NB4 (cell line): ENCODE measurements around the gene ZNF90.
"Not testable (repeated sequence)": the region's sequence is repeated elsewhere in the genome, so short reads cannot be mapped to it uniquely, and the experiment has no call there.

Source experiments
- DNase-seq: peaks from one replicate; pipeline ENCODE4 v3.0.0; 2010; ENCODE audit warnings: low read depth
- H3K4me3 ChIP-seq: one replicate; pipeline ENCODE4 v1.5.1; 2011; ENCODE audit warnings: mild to moderate bottlenecking, low read depth, low read length, moderate library complexity
- MAX ChIP-seq: IDR thresholded peaks from 2 replicates; pipeline ENCODE4 v1.6.1; 2011; ENCODE audit warnings: low read depth, low read length
- MYC ChIP-seq: IDR thresholded peaks from 2 replicates; pipeline ENCODE4 v1.6.1; 2011; ENCODE audit warnings: low read depth, low read length
- POLR2A ChIP-seq: IDR thresholded peaks from 2 replicates; pipeline ENCODE4 v1.6.1; 2011; ENCODE audit warnings: mild to moderate bottlenecking; ENCODE audit not compliant: insufficient read length; ENCODE audit errors: extremely low read depth
- TF ChIP-seq, protein P1 (sequence below): IDR thresholded peaks from one replicate; pipeline ENCODE4 v1.5.1; 2012; ENCODE audit warnings: low read depth, low read length

ZNF90 gene

DNA sequence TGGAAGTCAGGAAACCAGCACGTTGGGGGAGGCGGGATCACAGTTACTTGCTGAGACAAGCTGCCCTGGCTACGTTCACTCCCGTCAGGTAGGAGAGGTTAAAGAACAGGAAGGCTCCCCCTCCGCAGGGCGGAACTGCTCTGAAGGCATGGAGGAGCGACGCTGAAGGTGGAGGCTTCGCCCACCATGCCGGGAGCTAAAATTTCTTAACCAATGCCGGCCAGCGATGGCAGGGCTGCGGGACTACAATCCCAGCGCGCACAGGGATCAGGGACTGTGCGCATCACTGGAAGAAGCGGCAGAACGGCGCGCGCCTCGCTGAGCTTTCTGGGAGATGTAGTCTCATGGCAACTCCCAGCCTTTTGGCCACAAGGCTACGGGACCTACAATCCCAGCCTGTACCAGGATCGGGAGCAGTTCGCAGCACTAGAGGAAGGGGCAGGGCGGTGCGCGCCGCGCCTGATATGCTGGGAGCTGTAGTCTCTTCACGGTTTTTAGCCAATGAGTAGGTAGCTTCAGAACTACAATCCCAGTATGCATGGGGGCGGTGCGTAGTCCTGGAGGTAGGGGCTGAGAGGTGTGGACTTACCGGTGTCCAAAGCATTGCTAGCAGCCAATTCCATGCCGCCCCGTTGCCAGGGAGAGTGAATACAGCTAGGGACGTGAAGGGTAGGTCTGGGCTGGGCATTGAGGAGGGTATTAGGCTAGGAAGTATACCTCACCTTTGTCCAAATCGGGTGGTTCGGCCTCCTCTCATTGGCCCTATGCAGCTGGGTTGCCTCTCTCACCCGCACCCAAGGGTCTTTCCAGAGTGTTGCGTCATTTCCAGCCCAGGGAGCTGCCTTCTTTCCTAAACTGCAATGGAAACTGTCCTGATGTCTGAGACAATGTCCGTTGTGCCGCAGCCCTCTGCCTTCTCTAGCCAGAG, 25.7 kb upstream of the ZNF90 start:
- peak overlapping the region; percentile 82 for H3K4me3 ChIP-seq
- TF ChIP-seq MAX = 0 out of 2 replicates have a peak, but pooled peaks have one; percentile 1
- TF ChIP-seq MYC = 0 out of 2 replicates have a peak, but pooled peaks have one; percentile 3
- no peak for TF ChIP-seq POLR2A
- TF ChIP-seq, protein P1, sequence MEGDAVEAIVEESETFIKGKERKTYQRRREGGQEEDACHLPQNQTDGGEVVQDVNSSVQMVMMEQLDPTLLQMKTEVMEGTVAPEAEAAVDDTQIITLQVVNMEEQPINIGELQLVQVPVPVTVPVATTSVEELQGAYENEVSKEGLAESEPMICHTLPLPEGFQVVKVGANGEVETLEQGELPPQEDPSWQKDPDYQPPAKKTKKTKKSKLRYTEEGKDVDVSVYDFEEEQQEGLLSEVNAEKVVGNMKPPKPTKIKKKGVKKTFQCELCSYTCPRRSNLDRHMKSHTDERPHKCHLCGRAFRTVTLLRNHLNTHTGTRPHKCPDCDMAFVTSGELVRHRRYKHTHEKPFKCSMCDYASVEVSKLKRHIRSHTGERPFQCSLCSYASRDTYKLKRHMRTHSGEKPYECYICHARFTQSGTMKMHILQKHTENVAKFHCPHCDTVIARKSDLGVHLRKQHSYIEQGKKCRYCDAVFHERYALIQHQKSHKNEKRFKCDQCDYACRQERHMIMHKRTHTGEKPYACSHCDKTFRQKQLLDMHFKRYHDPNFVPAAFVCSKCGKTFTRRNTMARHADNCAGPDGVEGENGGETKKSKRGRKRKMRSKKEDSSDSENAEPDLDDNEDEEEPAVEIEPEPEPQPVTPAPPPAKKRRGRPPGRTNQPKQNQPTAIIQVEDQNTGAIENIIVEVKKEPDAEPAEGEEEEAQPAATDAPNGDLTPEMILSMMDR = no peak
- peak; percentile 95 for DNase-seq

DNA sequence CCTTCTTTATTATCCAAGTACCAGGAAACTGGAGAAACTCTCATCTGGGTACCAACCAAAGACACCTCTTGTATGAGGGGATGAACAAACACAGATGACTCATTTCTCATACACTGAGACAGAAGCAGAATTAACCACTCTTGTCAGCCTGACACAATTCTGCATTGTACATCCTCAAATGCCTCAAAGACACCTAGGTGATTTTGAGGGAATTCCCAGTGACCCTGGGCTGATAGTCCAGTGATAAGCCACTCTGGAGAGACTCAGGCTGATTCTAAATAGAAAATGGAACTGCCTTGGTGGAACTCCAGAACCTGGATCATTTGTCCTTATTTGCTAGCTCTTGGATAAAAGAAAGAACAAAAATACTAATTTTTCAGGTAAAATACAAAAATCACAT, 19.1 kb upstream of the ZNF90 start:
- not testable (repeated sequence) for H3K4me3 ChIP-seq, DNase-seq

DNA sequence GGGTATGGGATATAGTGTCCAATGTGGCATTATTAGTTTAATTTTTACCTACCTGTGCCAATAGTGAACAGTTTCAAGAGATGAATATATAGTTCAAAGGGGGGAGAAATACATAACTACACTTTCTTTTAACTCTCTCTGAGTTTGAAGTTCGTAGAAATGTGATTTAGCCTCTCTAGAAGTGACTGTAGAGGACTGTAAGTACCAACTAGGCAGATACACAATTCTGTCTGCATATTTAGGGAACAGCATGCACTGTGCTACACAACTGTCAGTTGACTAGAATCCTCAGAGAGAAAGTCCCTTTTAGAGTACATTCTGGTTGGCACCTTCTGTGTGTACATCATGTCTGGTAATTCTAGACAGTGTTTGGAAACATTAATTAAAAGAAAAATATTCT, 17.5 kb upstream of the ZNF90 start:
- no peak for DNase-seq
- TF ChIP-seq MAX = no peak
- TF ChIP-seq, protein P1 = no peak
- no peak for TF ChIP-seq MYC
- no peak for TF ChIP-seq POLR2A
- H3K4me3 ChIP-seq = no peak overlapping the region

DNA sequence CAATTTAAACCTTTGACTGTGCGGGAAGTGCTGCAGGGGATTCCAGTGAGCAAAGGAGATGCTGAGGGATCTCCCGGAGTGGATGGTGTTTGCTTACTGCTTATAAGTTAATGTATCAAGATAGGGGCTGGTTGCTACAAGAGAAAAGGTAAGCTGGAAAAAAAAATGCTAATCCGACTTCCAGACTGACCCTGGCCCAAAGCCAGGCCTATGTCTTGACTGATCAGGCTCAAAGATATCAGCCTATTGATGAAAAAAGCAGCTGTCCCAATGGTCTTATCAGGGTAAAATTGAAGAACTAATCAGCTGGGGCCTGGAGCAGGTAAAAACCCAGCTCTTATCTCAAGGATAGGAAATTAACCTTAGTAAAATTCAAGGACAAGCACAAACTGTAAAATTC, 10.9 kb upstream of the ZNF90 start:
- no peak for TF ChIP-seq MYC
- TF ChIP-seq, protein P1 = no peak
- no peak for TF ChIP-seq MAX
- no peak for TF ChIP-seq POLR2A
- no peak for DNase-seq
- H3K4me3 ChIP-seq = no peak overlapping the region

GRCh38 chr19:20067943-20068342, 9.9 kb upstream of the ZNF90 start:
- TF ChIP-seq, protein P1 = no peak
- no peak for TF ChIP-seq MYC
- no peak for TF ChIP-seq POLR2A
- TF ChIP-seq MAX = no peak

GRCh38 chr19:20068559-20068958, 9.2 kb upstream of the ZNF90 start:
- not testable (repeated sequence) for DNase-seq, H3K4me3 ChIP-seq

More at GRCh38 chr19:20067943-20068342, 9.9 kb upstream of the ZNF90 start:
- DNase-seq = no peak
- no peak overlapping the region for H3K4me3 ChIP-seq

DNA sequence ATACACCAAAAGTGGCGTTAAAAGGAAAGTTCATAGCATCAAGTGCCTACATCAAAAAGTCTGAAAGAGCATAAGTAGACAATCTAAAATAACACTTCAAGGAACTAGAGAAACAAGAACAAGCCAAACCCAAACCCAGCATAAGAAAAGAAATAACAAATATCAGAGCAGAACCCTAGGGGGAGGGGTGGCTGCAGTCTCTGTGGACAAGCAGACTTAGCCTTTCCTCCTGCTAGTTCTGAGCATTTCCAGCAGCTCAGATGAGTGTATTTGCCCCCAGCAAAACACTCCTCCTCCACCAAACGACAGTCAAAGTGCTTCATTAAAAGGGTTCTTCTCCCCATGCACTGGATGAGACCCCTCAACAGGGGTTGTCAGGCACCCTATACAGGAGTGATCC, 7.1 kb upstream of the ZNF90 start:
- H3K4me3 ChIP-seq = no peak overlapping the region
- DNase-seq = no peak
- TF ChIP-seq, protein P1 = no peak
- no peak for TF ChIP-seq MYC
- TF ChIP-seq POLR2A = no peak
- no peak for TF ChIP-seq MAX
